Mucosa of gallbladder (tissue), 1 donor: ENCODE data around the gene NRN1L. TPM values are rescaled to one million over a fixed set of nuclear protein-coding genes. Genes with fewer than 3 reads are reported as not detected.
"Not testable (repeated sequence)": the region's sequence is repeated elsewhere in the genome, so short reads cannot be mapped to it uniquely, and the experiment has no call there.

Source experiments
- DNase-seq: peaks from one replicate; pipeline ENCODE4 v3.0.0-alpha.2; 2020; ENCODE audit warnings: low spot score
- total RNA-seq: library from RNA; stranded (reverse); gene quantifications from one replicate; pipeline ENCODE4 v1.2.1, GENCODE V29; 2021
- donor health status: DM: no; HTN: no; CAD: no.

The NRN1L gene
- total RNA-seq, 1 donor from 2014 or later: 1.2 TPM

DNA sequence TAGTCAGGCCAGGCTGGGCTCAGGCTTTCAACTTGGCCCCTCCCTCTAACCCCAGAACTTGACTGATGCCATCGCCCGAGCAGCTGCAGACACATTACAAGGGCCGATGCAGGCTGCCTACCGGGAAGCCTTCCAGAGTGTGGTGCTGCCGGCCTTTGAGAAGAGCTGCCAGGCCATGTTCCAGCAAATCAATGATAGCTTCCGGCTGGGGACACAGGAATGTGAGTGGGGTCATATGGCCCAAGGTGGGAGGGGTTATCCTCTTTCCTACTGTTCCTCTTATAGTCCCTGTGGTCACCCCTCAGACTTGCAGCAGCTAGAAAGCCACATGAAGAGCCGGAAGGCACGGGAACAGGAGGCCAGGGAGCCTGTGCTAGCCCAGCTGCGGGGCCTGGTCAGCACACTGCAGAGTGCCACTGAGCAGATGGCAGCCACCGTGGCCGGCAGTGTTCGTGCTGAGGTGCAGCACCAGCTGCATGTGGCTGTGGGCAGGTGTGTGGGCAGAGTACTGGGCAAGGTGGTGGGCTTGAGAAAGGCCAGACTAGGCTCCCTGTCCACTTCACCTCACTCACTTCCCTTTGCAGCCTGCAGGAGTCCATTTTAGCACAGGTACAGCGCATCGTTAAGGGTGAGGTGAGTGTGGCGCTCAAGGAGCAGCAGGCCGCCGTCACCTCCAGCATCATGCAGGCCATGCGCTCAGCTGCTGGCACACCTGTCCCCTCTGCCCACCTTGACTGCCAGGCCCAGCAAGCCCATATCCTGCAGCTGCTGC, 2.1 kb upstream of the NRN1L start:
- no peak for DNase-seq

DNA sequence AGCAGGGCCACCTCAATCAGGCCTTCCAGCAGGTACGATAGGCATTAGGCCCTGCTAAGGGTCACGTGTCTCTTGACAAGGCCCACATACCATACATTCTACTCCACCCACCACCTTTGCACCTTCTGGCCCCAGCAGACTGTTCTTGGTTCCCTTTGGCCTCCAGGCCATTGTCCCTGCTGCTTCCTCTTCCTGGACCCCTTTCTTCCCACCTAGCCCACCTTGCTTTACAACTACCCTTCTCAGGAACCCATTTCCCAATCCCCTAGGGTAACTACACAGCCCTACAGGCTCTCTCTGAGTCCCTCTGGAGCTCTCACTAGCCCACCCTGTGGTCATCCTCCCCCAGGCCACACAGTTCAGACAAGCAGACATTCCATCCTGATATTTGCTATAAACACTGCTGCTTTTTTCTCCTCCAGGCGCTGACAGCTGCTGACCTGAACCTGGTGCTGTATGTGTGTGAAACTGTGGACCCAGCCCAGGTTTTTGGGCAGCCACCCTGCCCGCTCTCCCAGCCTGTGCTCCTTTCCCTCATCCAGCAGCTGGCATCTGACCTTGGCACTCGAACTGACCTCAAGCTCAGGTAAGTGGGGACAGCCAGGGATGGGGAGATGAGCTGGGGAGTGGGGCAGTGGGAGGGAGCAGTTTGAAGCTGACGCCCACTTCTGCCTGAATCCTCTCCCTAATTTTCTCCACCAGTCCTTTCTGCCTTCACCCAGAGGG, 1.4 kb upstream of the NRN1L start:
- DNase-seq: no peak

DNA sequence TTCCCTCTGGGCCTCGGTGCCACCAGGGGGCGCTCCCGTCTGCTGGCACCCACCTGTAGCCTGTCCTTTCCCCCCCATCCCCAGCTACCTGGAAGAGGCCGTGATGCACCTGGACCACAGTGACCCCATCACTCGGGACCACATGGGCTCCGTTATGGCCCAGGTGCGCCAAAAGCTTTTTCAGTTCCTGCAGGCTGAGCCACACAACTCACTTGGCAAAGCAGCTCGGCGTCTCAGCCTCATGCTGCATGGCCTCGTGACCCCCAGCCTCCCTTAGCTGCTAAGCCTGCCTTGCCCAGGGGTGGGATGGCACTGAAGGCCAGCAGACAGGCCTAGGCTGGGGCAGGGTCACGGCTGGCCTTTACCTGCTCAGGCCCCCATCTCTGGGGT, 818 bp upstream of the NRN1L start:
- DNase-seq: peak; percentile 27

DNA sequence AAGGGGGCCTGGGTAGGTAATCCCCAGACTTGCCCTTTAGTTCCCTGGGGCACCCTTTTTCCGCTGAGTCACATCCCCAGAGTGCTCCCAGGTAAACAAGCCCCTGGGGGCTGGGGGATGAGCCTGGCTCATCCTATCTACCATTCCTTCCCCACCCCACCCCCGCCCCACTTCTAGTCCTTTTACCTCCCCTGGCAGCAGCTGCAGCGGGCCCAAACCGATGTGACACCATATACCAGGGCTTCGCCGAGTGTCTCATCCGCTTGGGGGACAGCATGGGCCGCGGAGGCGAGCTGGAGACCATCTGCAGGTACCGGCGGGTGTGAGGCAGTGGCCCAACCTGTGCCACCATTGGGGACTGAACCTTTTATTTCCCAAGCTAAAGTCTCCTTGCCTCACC, 860 bp downstream of the NRN1L start:
- no peak for DNase-seq

DNA sequence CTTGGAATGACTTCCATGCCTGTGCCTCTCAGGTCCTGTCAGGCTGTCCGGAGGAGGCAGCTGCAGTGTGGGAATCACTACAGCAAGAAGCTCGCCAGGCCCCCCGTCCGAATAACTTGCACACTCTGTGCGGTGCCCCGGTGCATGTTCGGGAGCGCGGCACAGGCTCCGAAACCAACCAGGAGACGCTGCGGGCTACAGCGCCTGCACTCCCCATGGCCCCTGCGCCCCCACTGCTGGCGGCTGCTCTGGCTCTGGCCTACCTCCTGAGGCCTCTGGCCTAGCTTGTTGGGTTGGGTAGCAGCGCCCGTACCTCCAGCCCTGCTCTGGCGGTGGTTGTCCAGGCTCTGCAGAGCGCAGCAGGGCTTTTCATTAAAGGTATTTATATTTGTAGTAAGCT, 1.3 kb downstream of the NRN1L start:
- no peak for DNase-seq

DNA sequence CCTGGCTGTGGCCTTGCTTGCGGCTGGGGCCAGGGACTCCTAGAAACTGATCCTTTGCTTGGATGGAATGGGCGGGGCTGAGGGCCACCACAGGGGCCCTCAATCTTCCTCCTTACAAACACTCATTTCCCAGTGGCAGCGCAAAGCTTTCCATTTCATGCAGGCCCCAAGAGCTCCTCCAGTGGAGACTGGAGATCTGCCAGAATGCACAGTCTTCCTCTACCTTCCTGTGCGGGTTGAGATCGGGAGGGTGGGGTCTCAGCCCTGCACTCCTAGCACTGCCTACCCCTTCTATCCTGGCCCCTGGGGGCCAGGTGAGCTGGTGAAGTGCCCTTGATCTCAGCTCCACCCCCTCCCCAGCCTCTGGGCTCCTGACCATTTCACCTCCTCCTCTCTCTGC, 1.7 kb downstream of the NRN1L start:
- no peak for DNase-seq

DNA sequence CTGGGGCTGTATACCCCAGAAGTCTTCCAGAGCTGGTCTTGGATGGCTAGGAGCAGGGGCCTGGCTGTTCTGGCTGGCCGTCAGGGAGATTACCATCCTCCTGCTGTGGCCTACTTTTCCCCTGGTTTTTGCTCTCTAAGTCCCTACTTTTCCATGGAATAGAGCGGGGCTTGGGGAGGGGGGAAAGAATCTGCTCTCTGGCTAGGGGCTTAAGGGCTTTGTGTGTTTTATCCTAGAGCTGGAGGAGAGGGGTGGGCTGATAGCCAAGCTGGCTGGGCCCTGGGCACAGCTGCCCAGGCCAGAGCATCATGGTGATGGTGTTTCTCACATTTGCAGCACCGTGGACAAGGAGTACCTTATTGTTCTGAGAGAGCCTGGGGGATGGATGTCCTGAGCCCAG, 3.6 kb downstream of the NRN1L start:
- no peak for DNase-seq

DNA sequence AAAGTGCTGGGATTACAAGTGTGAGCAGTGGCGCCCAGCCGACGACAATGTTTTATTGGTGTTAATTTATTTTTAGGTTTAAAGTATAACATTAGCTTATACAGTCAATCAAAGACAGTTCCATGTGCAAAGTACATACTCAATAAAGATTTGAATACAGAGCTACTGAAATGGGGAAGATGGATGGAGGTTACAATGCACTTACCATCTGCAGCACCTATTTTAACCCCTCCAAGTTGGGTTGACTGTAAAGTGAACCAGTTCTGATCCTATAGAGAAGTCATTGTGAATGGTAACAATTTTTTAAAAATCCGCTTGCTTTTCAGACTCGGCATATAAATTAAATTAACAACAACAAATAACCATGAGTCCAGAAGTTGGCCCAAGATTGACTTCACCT, 7.7 kb downstream of the NRN1L start:
- no peak for DNase-seq

DNA sequence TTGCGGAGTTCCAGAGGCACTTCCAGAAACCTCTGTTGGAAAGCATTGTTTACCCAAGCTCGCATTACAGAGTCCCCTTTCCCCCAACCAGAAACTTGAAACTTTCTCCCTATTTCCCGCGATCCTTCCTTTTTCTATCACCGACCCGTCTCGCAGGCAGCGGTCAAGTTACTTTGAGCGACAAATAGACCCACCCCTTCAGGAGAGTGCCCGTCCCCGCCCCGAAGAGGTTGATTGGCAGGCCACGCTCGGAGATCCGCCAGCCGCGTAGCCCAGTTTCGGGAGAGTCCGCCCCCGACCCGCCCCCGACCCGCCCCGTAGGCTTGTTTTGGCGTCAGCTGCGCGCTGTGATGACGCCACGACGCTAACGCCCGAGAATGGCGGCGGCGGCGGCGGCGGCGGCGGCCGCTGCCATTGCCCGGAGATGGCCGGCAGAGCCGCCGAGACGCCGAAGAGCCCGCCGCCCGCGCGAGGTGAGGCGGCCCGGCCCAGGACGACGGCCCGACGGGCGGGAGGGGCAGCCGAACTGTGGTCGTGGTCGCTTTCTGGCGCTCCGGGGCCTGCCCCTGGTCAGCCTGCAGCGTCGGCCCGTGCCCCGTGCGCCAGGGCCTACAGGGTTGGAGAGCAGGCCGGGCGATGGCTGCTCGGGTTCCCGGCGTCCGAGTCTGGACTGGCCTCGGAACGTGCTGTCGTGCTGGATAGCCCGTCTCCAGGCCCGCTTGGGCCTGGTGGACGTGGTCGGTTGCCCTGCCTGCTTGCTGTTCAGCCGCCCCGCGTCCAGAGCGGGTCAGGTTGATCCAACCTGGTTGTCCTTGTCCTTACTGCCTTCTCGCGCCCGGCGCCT, 8.4 kb downstream of the NRN1L start, which contains the start of gene PSKH1:
Gene PSKH1, plus strand, starts transcription at position 356 of the 844 bp plus-strand sequence. CDS start 15,496 bp downstream, outside the sequence.
- DNase-seq: peak; percentile 96

DNA sequence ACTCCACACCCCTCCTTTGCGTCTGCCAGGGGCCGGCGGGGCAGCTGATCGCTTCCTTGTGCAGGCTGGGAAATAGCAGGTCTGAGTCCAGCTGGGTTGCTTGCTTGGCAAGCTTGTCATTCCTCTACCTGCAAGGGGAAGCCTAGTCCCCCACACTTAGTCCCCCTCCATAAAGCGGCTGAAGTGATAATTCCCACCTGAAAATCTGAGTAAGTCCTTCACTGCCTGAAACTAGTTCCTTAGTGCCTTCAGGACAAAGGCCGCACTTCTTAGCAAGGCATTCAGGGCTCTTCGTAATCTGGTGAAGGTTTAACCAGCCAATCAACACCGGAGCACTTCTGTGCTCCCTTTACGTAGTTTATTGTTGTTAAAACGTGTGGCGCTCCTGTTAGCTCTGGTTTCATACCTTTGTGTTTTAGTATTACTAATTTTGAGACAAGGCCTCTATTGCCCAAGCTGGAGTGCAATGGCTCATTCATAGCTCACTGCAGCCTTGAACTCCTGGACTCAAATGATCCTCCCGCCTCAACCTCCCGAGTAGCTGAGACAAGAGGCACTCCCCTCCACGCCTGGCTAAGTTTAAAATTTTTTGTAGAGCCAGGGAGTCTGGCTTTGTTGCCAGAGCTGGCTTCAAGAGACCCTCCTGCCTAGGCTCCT, 9.2 kb downstream of the NRN1L start:
- no peak for DNase-seq

DNA sequence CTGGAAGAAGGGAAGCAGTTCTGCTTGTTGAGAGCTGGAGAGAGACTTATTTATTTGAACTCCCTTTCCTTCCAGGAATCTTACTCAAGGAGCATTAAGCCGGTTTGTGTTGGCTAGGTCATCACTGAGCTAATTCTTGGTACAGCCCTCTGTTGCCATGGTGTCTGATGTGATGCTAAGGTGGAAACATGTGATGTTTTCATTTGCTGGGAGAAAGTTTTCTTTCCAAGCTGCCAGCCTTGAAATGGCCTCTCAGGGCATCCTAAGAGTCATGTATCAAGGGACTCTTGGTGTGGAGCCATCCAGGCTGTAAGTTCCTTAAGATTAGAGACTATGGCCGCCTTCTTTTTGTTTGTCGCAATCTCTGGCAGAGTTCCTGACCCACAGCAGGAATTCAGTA, 12.5 kb downstream of the NRN1L start:
- DNase-seq: no peak

DNA sequence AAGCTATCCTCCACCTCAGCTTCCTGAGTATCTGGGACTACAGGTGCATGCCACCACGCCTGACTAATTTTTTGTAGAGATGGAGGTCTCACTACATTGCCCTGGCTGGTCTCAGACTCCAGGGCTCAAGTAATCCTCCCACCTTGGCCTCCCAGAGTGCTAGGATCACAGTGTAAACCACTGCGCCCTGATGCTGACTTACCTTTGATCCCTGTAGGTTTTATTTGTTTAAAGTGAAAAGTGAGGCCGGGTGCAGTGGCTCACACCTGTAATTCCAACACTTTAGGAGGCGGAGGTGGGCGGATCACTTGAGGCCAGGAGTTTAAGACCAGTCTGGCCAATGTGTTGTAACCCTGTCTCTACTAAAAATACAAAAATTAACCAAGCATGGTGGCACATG, 17.0 kb downstream of the NRN1L start:
- no peak for DNase-seq

DNA sequence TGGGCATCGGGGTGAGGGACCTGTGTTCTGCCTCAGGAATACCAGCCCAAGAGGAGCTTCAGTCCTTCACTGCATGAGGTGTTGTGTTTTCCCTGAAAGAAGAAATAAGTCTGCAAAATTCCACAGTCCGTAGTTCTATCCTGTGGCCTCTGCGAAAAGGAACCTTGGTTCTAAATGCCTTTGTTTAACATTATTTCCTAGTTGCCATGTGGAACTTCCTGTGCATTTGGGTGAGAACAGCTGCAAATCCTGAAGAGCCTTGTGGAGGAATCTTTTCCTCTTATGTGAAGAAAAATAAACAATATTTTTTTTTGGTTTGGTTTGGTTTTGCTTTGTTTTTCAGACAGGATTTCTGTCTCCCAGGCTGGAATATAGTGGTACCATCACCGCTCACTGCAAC, 18.1 kb downstream of the NRN1L start:
- no peak for DNase-seq

DNA sequence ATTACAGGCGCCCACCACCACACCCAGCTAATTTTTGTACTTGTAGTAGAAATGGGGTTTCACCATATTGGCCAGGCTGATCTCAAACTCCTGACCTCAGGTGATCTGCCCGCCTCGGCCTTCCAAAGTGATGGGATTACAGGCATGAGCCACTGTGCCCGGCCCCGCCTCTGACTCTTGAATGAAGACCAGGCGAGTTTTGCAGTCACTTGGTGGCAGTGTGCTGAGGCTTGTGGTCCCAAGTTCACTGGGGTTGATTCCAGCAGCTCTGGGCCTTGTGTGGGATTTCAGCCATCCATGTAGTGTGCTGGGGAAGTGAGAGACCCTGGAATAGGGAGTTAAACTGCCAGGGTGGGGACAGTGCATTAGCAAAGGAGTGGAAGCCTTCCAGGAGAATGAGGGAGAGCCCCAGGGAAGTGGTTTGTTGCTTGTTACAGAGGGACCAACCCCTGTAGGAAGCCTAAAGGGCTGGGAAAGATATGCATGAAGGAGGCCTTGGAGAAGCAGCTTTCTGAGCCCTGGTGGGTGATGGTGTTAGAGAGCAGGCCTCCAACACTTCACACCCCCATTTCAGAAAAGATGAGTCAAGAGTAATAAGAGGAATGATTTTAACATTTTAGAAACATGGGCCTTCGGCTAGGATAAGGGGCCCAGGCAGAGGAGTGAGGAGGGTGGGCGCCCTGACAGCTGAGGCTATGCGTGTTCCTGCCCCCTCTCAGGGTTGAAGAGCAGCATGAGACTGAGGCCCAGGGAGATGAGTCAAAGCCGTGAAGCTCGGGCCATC, 22.9 kb downstream of the NRN1L start:
- no peak for DNase-seq

DNA sequence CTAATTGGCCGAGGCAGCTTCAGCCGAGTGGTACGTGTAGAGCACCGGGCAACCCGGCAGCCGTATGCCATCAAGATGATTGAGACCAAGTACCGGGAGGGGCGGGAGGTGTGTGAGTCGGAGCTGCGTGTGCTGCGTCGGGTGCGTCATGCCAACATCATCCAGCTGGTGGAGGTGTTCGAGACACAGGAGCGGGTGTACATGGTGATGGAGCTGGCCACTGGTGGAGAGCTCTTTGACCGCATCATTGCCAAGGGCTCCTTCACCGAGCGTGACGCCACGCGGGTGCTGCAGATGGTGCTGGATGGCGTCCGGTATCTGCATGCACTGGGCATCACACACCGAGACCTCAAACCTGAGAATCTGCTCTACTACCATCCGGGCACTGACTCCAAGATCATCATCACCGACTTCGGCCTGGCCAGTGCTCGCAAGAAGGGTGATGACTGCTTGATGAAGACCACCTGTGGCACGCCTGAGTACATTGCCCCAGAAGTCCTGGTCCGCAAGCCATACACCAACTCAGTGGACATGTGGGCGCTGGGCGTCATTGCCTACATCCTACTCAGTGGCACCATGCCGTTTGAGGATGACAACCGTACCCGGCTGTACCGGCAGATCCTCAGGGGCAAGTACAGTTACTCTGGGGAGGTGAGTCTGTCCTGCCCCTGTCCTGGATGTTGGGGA, 24.5 kb downstream of the NRN1L start:
- no peak for DNase-seq

DNA sequence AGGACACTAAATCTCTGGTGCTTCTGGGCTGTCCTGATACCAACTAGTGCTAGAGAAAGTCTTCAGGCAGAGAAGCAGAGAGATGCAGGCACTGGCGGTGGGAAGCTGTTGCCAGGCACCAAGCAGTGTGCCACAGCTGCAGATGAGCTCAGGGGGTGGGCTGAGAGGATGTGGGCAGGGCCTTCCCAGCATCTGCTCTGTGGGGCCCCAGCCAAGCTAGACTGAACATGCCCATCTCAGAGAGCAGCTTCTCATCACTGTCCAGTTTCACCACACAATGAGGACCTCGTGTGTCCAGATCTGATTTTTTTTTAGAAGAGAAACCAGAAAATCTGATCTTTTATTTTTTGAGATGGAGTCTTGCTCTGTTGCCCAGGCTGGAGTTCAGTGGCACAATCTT, 25.5 kb downstream of the NRN1L start:
- DNase-seq: no peak

DNA sequence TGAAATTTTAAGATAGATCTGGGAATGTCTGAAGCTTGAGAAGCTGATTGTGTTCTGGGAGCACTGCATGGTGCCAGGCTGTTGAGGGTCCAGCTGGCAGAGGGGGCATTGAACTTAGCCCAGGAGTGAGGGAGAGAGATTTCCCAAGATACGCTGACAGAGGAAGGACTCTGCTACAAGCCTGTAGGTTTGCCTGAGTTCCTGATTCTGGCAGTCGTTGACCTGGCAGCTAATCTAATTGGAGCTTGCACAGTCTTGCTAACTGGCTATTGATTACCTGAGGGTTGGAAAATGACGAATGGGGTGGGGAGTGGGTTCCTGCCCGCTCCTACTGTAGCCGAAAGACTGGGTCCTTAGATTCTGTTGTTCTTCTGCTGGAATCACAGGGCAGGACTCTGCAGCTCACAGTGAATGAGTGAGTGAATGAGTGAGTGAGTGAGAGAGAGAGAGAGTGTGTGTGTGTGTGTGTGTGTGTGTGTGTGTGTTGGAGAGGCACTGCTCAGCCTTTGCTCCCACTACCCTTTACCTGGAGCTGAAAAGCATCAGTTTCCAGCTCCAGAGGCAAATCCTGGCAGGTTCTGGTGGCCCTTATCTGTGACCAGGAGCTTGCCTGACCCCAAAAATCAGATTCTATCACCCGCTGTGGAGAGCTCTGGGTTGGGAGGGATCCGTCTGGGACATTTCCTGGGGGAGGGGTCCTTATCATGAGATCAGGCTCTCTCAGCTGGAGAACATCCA, 30.2 kb downstream of the NRN1L start:
- DNase-seq: no peak

DNA sequence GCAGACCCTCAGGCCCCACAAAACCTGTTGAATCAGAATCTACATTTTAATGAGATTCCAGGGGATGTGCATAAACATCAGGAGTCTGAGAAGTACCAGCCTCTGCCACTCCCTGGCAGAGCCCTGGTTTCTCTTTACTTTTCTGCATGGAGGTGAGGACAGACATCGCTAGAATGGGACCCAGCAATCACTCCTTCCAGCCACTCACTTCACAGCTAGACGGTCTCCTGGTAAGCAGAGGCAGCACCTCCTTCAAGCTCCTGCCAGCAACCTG, 30.7 kb downstream of the NRN1L start:
- not testable (repeated sequence) for DNase-seq

DNA sequence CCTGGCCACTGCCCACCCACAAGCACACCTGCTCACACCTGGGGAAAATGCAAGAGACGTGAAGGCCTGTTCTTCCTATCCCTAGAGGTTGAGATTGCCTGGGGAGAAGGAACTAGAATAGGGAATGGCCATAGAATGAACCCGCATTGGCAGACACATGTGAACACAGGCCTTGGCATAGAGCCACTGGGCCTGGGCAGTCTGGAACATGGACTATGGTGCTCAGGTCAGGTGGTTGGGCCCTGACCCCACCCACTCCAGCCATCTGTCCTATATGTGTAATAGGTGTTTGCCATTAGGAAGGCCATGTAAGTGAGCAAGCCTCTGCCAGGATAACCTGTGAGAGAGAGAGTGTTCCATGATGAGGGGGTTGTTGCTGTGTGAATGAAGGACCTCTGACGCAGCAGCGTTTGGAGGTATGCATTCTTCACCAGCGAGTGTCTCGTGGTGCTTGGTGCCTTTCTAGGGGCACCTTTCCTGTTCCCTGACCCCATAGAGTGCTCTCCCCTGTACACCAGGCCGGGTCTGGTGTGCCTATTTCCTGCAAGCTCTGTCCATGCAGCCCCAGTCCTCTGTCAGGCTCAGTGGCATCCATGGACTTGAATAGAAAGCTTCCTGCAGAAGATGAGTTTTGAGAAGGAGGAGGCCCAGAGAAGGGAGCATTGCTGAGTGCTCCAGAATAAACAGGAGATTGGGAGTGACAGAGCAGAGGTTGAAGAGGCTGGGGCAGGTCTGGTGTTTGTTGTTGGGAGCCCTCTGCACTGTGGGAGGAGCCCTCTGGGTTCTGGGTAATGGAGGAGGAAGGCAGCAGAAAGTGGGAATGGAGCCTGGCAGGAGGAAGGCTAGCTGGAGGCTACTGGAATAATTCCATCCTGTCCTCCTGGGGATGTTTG, 31.4 kb downstream of the NRN1L start:
- DNase-seq: no peak
